IMR-90 (cell line): Measurements from ENCODE around the gene C12orf54. TPM values are rescaled to one million over a fixed set of nuclear protein-coding genes. Genes with fewer than 3 reads are reported as not detected.

ENCODE experiments used
- ATAC-seq: fragments of 200-7000 bp; cut with Tn5 transposase; 2 replicates; pipeline ENCODE4 v1.9.1; 2020; ENCODE audit warnings: low read depth, mild to moderate bottlenecking, moderate library complexity
- BruUV-seq: library from RNA; stranded (reverse); fragments of 400-500 nt; replicated peaks from 2 replicates; lab custom pipeline; 2021; lab: Mats Ljungman, UMichigan
- CTCF ChIA-PET: fragments of 300-600 bp; formaldehyde crosslinking; extraction: SDS; loops from one replicate; lab custom pipeline; 2021; ENCODE audit warnings: antibody characterized with exemption; lab: Yijun Ruan, JAX
- POLR2A ChIA-PET: fragments of 300-600 bp; sonication (Branson Sonifier 250); formaldehyde crosslinking; loops from one replicate; lab custom pipeline; 2022; ENCODE audit warnings: antibody characterized with exemption; ENCODE audit not compliant: unreplicated experiment; lab: Charles Lee
- DNase-seq: peaks from one replicate; pipeline ENCODE4 v3.0.0; 2013
- H2AFZ ChIP-seq: replicated peaks from 2 replicates; pipeline ENCODE3; 2013; ENCODE audit warnings: low read length, mild to moderate bottlenecking; ENCODE audit not compliant: poor library complexity
- H2AK5ac ChIP-seq: 2 replicates; pipeline ENCODE4 v1.6.1; 2013; ENCODE audit warnings: low read depth, low read length, inconsistent platforms
- H2AK9ac ChIP-seq: replicated peaks from 2 replicates; pipeline ENCODE3; 2013; ENCODE audit warnings: mild to moderate bottlenecking, low read depth, low read length, moderate library complexity; ENCODE audit not compliant: poor library complexity
- H2BK120ac ChIP-seq: 2 replicates; pipeline ENCODE4 v1.6.1; 2013; ENCODE audit warnings: low read depth, low read length, inconsistent platforms
- H2BK15ac ChIP-seq: 3 replicates; pipeline ENCODE4 v1.6.1; 2013; ENCODE audit warnings: low read depth, low read length, inconsistent platforms
- H2BK20ac ChIP-seq: 2 replicates; pipeline ENCODE4 v1.6.1; 2013; ENCODE audit warnings: low read depth, mild to moderate bottlenecking, inconsistent platforms, low read length, moderate library complexity
- H2BK5ac ChIP-seq: 2 replicates; pipeline ENCODE4 v1.6.1; 2013; ENCODE audit warnings: mild to moderate bottlenecking, low read depth, low read length, inconsistent platforms; ENCODE audit not compliant: poor library complexity, severe bottlenecking
- H3K14ac ChIP-seq: replicated peaks from 2 replicates; pipeline ENCODE4 v1.6.1; 2013; ENCODE audit warnings: low read depth, low read length, inconsistent platforms
- H3K18ac ChIP-seq: 2 replicates; pipeline ENCODE4 v1.6.1; 2013; ENCODE audit warnings: low read depth, low read length, control low read depth
- H3K23ac ChIP-seq: 2 replicates; pipeline ENCODE4 v1.6.1; 2013; ENCODE audit warnings: low read depth, low read length, inconsistent platforms
- H3K27ac ChIP-seq: 2 replicates; pipeline ENCODE4 v1.5.1; 2013; ENCODE audit warnings: mild to moderate bottlenecking, control low read depth, low read length; ENCODE audit not compliant: insufficient read depth
- H3K27me3 ChIP-seq: 2 replicates; pipeline ENCODE4 v1.6.1; 2013; ENCODE audit warnings: low read length; ENCODE audit not compliant: control insufficient read depth, insufficient read depth
- H3K36me3 ChIP-seq: 2 replicates; pipeline ENCODE4 v1.6.1; 2013; ENCODE audit warnings: low read length, mixed read lengths; ENCODE audit not compliant: control insufficient read depth, insufficient read depth
- H3K4ac ChIP-seq: 2 replicates; pipeline ENCODE4 v1.6.1; 2013; ENCODE audit warnings: low read depth, low read length, inconsistent platforms
- H3K4me1 ChIP-seq: 2 replicates; pipeline ENCODE4 v1.6.1; 2013; ENCODE audit warnings: low read length, mixed read lengths; ENCODE audit not compliant: control insufficient read depth, insufficient read depth
- H3K4me2 ChIP-seq: 2 replicates; pipeline ENCODE4 v1.6.1; 2013; ENCODE audit warnings: low read depth, mild to moderate bottlenecking, control low read depth, low read length, moderate library complexity
- H3K4me3 ChIP-seq: 2 replicates; pipeline ENCODE4 v1.5.1; 2013; ENCODE audit warnings: low read depth, mild to moderate bottlenecking, control low read depth, low read length, moderate library complexity; ENCODE audit not compliant: insufficient read depth
- H3K56ac ChIP-seq: 2 replicates; pipeline ENCODE4 v1.6.1; 2013; ENCODE audit warnings: low read length, inconsistent platforms; ENCODE audit not compliant: insufficient read depth; ENCODE audit errors: extremely low read depth
- H3K79me1 ChIP-seq, 2 experiments: 2 replicates each; pipeline ENCODE4 v1.6.1; 2013; ENCODE audit warnings: low read length in 2 of 2, inconsistent platforms in 1 of 2, low read depth in 1 of 2
- H3K9ac ChIP-seq: 2 replicates; pipeline ENCODE4 v1.6.1; 2013; ENCODE audit warnings: low read depth, low read length, control low read depth
- H3K9me1 ChIP-seq: 2 replicates; pipeline ENCODE4 v1.6.1; 2013; ENCODE audit warnings: low read length, inconsistent platforms; ENCODE audit not compliant: insufficient read depth
- H3K9me3 ChIP-seq: 2 replicates; pipeline ENCODE4 v1.6.1; 2013; ENCODE audit warnings: low read length; ENCODE audit not compliant: control insufficient read depth, insufficient read depth
- H4K20me1 ChIP-seq: 2 replicates; pipeline ENCODE4 v1.6.1; 2013; ENCODE audit warnings: low read length, inconsistent platforms; ENCODE audit not compliant: insufficient read depth
- H4K5ac ChIP-seq: 2 replicates; pipeline ENCODE4 v1.6.1; 2013; ENCODE audit warnings: mild to moderate bottlenecking, low read depth, low read length, control low read depth
- H4K8ac ChIP-seq, 2 experiments: 2 replicates each; pipeline ENCODE4 v1.6.1; 2013; ENCODE audit warnings: low read depth in 2 of 2, low read length in 2 of 2, control low read depth in 1 of 2, inconsistent platforms in 1 of 2
- H4K91ac ChIP-seq: 2 replicates; pipeline ENCODE4 v1.6.1; 2013; ENCODE audit warnings: low read depth, low read length, inconsistent platforms; ENCODE audit not compliant: insufficient read depth
- CEBPB ChIP-seq: IDR thresholded peaks from 2 replicates; pipeline ENCODE4 v1.6.1; 2012; ENCODE audit warnings: low read depth, low read length, improper control_type of control experiment
- CHD1 ChIP-seq: IDR thresholded peaks from 2 replicates; pipeline ENCODE4 v1.6.1; 2012; ENCODE audit warnings: low read depth, low read length, improper control_type of control experiment
- WGBS, 2 experiments: methylation state at CpG; one replicate each; pipeline versions ENCODE4 v1.1.5 to v1.1.7; 2013; ENCODE audit warnings: missing lambda C conversion rate in 2 of 2; ENCODE audit not compliant: insufficient read length in 1 of 2; ENCODE audit errors: extremely low coverage in 2 of 2; 5-methylcytosine and 5-hydroxymethylcytosine counted together
- dilution Hi-C: fragments of 300-500 bp; cut with HindIII; formaldehyde crosslinking; loops from one replicate; pipeline ENCODE4 v1.14.3; 2018; ENCODE audit warnings: low sequenced_read_pairs; ENCODE audit not compliant: unreplicated experiment
- in situ Hi-C: fragments of 300-500 bp; cut with MboI; formaldehyde crosslinking; loops from 3 replicates; pipeline ENCODE4 v1.14.3; 2019; ENCODE audit warnings: low sequenced_read_pairs, inconsistent platforms, mixed read lengths
- intact Hi-C: fragments of 100-400 bp; cut with micrococcal nuclease; formaldehyde crosslinking; loops from 2 replicates; pipeline ENCODE4 v1.10.0; 2022
- polyA plus RNA-seq, 3 experiments: library from polyadenylated mRNA; depleted of rRNA; stranded (reverse); fragments of >200 nt; gene quantifications; 2 replicates each; pipeline ENCODE4 v1.2.3, GENCODE V29; 2012; ENCODE audit warnings: low replicate concordance in 1 of 3
- total RNA-seq: library from RNA; depleted of rRNA; stranded (reverse); fragments of >200 nt; gene quantifications from 2 replicates; pipeline ENCODE4 v1.2.3, GENCODE V29; 2012

C12orf54 gene
- total and polyA plus RNA-seq, 2 of the 4 experiments (the other 2 are of a cell fraction), result not detected

DNA sequence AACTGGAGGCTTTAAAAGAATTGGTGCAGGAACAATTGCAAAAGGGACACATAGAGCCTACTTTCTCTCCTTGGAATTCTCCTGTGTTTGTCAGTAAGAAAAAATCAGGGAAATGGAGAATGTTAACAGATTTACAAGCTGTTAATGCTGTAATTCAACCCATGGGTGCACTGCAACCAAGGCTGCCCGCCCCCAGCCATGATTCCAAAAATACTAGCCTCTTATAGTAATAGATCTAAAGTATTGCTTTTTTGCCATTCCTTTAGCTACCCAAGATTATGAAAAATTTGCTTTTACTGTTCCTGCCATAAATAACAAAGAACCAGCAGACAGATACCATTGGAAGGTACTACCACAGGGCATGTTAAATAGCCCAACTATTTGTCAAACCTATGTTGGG lies 27.8 kb downstream of the C12orf54 start:
- no peaks in the 10 kb centered on the region for H4K20me1 ChIP-seq
- DNase-seq (no peak), ATAC-seq (no peak)
- H2AK9ac ChIP-seq, result no peak overlapping the region
- no peak overlapping the region for H3K56ac ChIP-seq
- ChIA-PET CTCF (no interaction called here), POLR2A (no interaction called here)
- H4K5ac ChIP-seq, result no peak overlapping the region
- no peak overlapping the region for H2AFZ ChIP-seq
- H4K91ac ChIP-seq, result no peak overlapping the region
- WGBS, 2 experiments, result no CpG with 5 or more reads among the region's 1 CpG
- no peaks in the 10 kb centered on the region for H3K4me1 ChIP-seq
- BruUV-seq, result no TSS peak
- intact Hi-C loops (no loop called here), dilution Hi-C loops (no loop called here), in situ Hi-C loops (no loop called here)
- H4K8ac ChIP-seq, result no peak overlapping the region
- H3K18ac ChIP-seq, result no peak overlapping the region
- no peak overlapping the region for H3K27ac ChIP-seq
- H3K9me3 ChIP-seq, result no peaks in the 10 kb centered on the region
- H2BK120ac ChIP-seq, result no peak overlapping the region
- H3K4me2 ChIP-seq, result no peak overlapping the region
- H3K36me3 ChIP-seq, result no peaks in the 10 kb centered on the region
- H3K9me1 ChIP-seq, result no peaks in the 10 kb centered on the region
- H3K23ac ChIP-seq, result no peak overlapping the region
- TF ChIP-seq CHD1 (no peak), CEBPB (no peak)
- H2BK5ac ChIP-seq, result no peak overlapping the region
- H3K14ac ChIP-seq, result no peak overlapping the region
- no peak overlapping the region for H3K4ac ChIP-seq
- no peak overlapping the region for H3K9ac ChIP-seq
- no peak overlapping the region for H2BK20ac ChIP-seq
- no peaks in the 10 kb centered on the region for H3K27me3 ChIP-seq
- H3K4me3 ChIP-seq, result no peak overlapping the region
- H2AK5ac ChIP-seq, result no peak overlapping the region
- H3K79me1 ChIP-seq, result no peaks in the 10 kb centered on the region
- H2BK15ac ChIP-seq, result no peak overlapping the region
